Fibroblast of pulmonary artery (primary cell): ENCODE data around the gene AAMP.

Source experiments
- DNase-seq: peaks from one replicate; pipeline ENCODE4 v3.0.0-alpha.2; 2010; ENCODE audit warnings: low read depth
- H3K4me3 ChIP-seq: replicated peaks from 2 replicates; pipeline ENCODE4 v1.5.1; 2011; ENCODE audit warnings: low read depth, mild to moderate bottlenecking, control low read depth, low read length, moderate library complexity
- TF ChIP-seq, protein P1 (sequence below): IDR thresholded peaks from 2 replicates; pipeline ENCODE4 v1.5.1; 2011; ENCODE audit warnings: mild to moderate bottlenecking, control low read depth, low read length, inconsistent platforms; ENCODE audit errors: missing control alignments

AAMP gene

GRCh38 chr2:218301176-218301819 lies 31.4 kb upstream of the AAMP start:
- peak; percentile 91 for DNase-seq
- no peak overlapping the region for H3K4me3 ChIP-seq
- TF ChIP-seq, protein P1, sequence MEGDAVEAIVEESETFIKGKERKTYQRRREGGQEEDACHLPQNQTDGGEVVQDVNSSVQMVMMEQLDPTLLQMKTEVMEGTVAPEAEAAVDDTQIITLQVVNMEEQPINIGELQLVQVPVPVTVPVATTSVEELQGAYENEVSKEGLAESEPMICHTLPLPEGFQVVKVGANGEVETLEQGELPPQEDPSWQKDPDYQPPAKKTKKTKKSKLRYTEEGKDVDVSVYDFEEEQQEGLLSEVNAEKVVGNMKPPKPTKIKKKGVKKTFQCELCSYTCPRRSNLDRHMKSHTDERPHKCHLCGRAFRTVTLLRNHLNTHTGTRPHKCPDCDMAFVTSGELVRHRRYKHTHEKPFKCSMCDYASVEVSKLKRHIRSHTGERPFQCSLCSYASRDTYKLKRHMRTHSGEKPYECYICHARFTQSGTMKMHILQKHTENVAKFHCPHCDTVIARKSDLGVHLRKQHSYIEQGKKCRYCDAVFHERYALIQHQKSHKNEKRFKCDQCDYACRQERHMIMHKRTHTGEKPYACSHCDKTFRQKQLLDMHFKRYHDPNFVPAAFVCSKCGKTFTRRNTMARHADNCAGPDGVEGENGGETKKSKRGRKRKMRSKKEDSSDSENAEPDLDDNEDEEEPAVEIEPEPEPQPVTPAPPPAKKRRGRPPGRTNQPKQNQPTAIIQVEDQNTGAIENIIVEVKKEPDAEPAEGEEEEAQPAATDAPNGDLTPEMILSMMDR = peak; percentile 93

DNA sequence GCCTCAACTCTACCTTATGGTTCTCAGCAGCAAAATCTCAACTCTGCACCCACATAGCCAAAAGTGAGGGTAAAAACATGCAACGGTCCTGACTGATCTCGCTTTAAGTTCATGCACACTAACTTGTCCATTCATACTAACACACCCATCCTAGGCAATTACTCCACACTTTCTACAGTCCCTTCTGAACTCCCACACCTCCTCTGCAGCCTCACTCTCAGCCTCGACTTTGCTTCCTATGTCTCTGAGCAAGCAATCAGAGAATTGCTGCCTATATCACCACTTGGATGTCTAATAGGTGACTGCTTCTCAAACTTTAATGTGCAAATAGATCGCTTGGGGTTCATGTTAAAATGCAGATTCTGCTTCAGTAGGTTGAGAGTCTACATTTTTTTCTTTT lies 30.2 kb upstream of the AAMP start:
- no peak for DNase-seq
- TF ChIP-seq, protein P1 = no peak
- H3K4me3 ChIP-seq = no peak overlapping the region

DNA sequence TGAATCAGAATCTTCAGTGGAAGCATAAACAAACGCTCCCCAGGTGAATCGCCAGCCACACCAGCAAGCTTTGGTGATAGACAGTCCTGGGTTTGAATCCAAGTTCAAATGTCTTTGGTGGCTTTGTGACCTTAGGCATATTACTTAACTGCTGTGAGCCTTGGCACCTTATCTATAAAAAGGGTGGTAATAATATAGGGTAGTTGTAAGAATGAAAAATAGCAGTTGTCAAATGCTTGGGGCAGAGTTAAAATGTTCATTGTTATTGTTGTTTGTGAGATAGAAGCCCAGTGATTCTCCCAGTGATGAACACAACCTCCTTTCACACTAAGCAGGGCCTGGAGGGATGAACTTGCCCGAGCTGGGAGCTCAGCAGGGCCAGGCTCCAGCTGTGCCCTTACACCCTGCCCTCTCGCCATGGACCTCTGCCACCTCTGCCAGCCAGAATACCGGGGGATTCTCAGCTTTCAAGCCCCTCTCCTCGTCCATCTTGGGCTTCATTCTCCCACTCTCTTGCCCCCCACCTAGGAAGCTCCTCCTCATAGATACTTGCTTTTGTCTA lies 28.5 kb upstream of the AAMP start:
- H3K4me3 ChIP-seq = no peak overlapping the region
- TF ChIP-seq, protein P1 = no peak
- no peak for DNase-seq

DNA sequence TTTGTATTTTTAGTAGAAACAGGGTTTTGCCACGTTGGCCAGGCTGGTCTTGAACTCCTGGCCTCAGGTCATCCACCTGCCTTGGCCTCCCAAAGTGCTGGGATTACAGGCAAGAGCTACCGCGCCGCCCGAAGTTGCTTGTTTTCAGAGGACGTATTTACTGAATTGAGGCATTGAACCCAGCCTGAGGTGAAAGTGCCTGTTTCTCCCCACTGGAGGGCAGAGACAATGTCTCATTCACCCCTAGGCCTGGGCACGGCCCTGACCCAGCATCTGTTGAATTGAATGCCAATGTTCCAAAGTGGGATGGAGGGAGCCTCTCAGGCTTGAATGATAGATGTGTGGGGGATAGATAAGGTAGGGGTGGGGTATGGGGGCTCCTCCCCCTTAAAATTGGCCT lies 26.9 kb upstream of the AAMP start:
- TF ChIP-seq, protein P1 = no peak
- no peak for DNase-seq
- H3K4me3 ChIP-seq = no peak overlapping the region

DNA sequence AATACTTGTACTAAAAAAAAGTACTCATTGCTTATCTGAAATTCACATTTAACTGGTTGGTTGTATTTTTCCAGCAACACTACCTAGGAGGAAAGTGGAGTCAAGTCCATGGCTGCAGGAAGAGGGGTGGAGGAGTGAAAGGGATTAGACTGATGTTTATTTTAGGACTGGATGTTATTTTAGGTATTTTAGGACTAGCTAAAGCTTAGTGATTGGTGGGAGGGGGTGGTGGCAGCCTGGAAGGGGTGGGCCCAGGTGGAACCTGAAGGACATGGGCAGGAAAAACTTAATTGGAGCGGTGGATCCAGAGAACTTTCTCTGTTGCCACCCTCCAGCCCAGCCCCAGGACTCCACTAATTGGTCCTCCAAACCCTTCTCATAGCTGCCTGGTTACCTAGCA lies 26.3 kb upstream of the AAMP start:
- TF ChIP-seq, protein P1 = no peak
- no peak overlapping the region for H3K4me3 ChIP-seq
- DNase-seq = no peak

DNA sequence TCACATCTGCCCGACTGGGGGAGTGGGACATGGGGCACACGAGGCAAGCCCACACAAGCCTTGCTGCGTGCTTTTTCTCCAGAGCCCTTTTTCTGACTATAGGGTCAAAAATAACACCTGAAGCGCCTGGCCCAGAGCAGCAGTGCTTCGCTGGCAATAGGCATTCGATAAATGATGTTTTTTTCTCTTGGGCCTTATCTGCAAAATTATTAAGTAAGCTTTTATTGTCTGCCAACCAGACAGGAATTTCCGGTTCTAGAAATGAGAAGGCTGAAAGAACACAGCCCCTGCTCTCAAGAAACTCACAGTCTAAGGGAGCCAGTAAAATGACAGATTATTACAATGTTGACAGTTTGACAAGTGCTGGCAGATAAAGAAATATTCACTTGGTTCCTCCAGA lies 25.1 kb upstream of the AAMP start:
- peak; percentile 72 for DNase-seq
- TF ChIP-seq, protein P1 = no peak
- no peak overlapping the region for H3K4me3 ChIP-seq
